Bone marrow (tissue), 2 donors: Measurements from ENCODE around the gene PDE6H.

Experiments
- DNase-seq, 2 donors: peaks; one replicate each; lab custom pipeline; 2025; lab: John Stamatoyannopoulos, UW

Gene PDE6H

DNA sequence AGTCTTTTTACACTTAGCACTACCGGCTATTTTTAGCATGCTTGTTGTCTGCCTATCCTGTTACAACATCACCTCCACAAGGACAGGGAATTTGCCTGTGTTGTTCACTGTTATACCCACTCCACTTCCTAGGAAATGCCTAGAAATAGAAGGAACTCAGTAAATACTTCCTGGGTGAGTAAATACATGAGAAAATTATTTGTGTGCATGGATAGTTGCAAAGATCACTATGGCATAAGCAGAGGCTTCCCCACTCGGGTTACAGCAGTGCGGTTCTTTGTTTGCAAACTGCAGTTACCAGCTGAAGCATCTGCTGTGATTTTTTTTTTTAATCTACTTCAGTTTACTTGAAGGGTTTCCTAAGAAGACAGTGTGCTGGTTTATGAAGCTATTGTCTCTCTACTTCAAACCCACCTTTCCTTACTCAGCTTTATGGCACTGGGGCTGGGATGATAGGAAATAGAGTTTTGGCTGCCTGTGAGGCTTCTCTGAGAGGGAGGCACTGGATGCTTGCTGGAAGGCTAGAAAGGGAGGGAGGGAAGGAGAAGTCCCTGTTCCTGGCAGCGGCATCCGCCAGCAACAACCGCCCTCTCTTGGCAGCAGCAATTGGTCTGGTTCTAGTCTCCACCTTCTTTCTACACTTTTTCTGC, 29.0 kb downstream of the PDE6H start:
- DNase-seq: no peak

DNA sequence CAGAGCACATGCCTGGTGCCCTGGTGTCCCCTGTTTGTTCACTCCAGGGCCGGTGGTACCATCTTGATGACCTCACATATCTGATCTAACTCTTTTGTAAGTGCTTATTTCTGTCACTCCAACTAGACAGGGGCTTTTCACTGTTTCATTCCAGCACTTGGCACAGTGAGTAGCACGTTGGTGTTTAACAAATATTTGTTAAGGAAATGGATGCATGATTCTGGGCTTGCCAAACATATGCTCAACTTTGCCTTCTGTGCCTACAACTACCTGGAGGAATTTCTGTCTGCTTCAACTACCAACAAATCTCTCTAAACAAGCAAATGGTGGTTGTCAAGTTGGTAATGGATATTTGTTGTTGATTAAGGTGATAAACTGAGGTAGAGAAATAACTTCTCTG, 31.6 kb downstream of the PDE6H start:
- DNase-seq: no peak

DNA sequence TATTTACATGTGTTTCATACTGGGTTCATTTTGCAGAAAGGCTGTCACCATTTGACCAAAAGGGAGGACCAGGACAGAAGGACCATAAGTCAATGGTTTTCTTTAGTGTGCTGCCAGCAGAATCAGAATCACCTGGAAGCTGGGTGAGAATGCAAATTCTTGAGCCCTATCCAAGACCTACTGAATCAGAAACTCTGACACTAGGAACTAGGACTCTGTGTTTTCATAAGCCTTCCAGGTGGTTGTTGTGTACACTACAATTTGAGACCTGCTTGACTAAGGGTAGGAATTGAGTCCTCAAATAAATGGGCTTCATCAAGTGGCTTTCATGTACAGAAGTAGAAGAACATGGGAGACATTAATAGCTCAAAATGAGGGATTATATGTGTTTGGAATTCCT, 32.2 kb downstream of the PDE6H start:
- no peak for DNase-seq

DNA sequence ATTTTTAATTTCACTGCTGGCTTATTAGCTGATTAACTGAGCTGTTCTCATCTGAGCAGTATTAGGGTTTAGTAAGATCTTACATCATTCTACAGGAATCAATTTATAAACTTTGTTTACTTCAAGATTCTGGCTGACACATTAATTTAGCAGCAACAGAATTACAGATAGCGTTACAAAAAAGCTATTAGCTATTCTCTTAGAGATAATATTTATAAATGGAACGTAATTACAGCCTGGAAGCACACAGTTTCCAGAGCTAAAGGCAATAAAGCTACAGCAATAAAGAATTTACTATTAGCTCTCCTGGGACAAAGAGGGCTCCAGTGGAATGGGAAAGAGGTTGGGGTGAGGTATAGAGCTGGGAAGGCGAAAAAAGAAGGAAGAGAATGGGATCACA, 34.7 kb downstream of the PDE6H start:
- DNase-seq: no peak

DNA sequence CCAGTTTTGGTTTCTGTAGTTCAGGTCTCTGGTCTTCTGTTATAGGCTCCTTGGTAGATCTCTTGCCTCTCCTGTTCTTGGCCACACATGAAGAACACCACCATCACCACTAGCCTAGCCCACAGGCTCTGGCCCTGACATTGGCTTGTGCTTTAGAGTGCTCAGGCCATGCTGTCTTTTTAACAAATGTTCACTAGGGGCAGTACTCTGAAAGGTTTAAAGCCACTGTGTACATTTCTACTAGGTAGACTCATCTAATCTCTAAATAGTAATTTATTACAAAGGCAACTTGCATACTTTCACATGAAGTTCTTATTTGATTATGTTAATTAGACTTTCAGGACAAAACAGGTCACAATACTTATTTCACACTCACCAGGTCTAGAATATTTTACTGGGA, 38.3 kb downstream of the PDE6H start:
- no peak for DNase-seq

DNA sequence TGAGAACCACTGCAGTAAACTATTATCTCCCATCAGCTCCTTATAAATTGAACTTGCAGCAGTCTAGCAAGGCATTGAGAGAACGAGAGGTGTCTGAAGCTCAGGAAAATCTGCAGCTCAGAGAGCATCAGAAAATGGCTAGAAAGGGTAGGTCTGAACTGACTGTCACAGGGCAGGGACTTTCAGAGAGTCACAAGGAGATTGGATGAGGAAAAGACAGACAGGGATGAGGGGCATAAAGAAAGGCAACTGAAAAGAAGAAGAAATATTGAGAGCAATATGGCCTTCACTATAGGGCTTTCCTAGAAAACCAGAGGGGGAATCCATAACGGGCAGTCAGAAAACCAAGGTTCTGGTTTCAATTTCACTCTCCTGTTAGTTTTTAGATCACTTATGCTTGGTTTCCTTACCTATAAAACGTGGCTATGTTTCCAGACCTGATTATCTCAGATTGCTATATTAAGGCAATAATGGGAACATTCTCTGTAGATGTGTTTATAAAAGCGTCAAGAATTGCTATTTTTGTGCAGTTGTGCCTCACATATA, 40.9 kb downstream of the PDE6H start:
- no peak for DNase-seq

DNA sequence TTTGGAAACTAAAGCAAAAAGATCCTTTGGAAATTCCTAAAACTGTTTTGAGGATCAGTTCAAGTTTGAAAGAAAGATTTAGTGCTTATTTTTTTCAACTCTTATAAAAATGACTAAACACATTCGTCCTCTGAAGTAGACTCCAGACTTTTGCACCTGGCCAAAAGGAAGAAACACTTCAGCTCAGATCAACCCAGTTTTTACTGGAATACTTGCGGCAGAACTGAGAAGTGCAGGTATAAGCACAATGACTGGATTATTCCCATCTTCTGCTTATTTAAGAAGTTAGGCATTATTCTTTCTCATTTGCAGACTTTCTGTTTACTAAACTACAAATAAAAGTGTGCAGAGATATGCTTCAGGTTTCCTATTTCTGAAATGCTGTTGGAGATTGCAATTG, 41.9 kb downstream of the PDE6H start:
- no peak for DNase-seq

DNA sequence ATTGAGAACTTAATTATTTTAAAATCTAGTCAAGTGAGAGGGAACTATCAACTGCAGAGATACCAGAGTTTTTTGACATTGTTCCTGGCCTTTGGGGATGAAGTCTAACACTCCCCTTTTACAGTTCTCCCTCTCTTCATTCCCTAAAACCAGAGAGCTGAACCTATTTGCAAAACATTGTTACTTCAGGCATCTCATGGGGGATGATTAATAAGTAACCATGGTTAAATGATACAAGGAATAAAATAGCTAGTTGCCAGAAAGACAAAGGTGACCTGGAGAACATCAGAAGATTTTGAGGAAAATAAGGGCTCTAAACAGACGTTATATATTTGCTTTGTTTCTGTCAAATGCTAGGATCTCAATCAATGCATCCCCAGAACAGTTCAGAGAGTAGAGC, 42.3 kb downstream of the PDE6H start:
- DNase-seq: no peak

DNA sequence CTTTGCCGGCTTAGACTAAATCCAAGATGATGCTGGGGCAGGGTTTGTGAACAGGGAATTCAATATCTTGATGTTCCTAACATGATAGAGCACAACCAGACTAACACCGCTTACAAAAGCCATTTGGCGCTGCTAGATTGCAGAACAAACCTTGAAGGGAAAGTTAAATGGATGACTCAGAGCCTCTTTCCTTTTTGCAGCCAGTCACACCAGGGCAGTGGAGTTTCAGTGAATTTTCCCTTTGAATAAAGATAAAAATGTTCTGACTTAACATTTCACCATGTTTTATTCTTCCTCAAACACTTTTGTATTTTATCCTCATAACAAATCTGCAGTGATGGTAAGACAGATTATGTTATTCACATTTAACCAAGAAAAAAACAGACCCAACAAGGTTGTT, 47.3 kb downstream of the PDE6H start:
- DNase-seq: peak in 1 of 2 donors; percentile 6
